ENCODE measurements around the gene SH3D21. TPM values are rescaled to one million over a fixed set of nuclear protein-coding genes. Genes with fewer than 3 reads are reported as not detected.
A peak's percentile ranks its signal among the peaks of the same experiment; 100 is the strongest.

Gene SH3D21
- total RNA-seq, 1 experiment from 2014 or later, result 18.3 TPM

DNA sequence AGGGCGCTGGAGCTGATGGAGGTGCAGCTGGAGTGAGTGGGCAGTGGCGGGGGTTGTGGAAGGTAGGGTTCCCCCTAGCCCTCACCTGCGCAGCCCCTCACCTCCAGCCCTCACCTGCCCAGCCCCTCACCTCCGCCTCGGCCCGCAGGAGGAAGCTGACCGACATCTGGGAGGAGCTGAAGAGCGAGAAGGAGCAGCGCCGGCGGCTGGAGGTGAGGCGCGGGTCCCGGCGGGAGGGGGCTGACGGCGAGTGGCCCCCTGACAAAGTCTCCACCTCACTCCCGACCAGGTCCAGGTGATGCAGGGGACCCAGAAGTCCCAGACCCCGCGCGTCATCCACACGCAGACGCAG, 14.6 kb downstream of the SH3D21 start:
- DNase-seq, result no peak
- no peak overlapping the region for H2BK20ac ChIP-seq (ENCODE audit: low read depth, low read length, poor library complexity, severe bottlenecking)
- H3K79me1 ChIP-seq (ENCODE audit: insufficient read depth, low read depth, low read length, poor library complexity, severe bottlenecking), result no peaks in the 10 kb centered on the region
- H2AK5ac ChIP-seq (ENCODE audit: insufficient read length, low read length), result no peak overlapping the region
- H3K18ac ChIP-seq (ENCODE audit: insufficient read length, low read depth, low read length), result peak overlapping the region; percentile 8
- H3K9me3 ChIP-seq (ENCODE audit: control insufficient read depth, low read depth, low read length), result no peaks in the 10 kb centered on the region
- H3K27me3 Mint-ChIP-seq (ENCODE audit: low read depth), result peaks cover 35% of the 10 kb centered on the region
- peak overlapping the region; percentile 72 to 86 for H3K4me3 Mint-ChIP-seq
- peak overlapping the region; percentile 33 to 72 (median 53); a peak in 4 of 7 replicates for H3K27ac Mint-ChIP-seq
- no peak overlapping the region for H2BK12ac ChIP-seq (ENCODE audit: insufficient read length, low read depth, low read length)
- H2BK5ac ChIP-seq (ENCODE audit: insufficient read length, low read length), result no peak overlapping the region
- WGBS (ENCODE audit: extremely low coverage, insufficient read length, low lambda C conversion rate), result no CpG with 5 or more reads among the region's 23 CpGs
- no peaks in the 10 kb centered on the region for H3K27me3 ChIP-seq (ENCODE audit: insufficient read depth, low read length)
- H3K14ac ChIP-seq (ENCODE audit: insufficient read depth, low read length), result peak overlapping the region; percentile 59
- peak overlapping the region; percentile 51 for H3K4me2 ChIP-seq (ENCODE audit: insufficient read depth, insufficient read length, low read length)
- H3K79me2 ChIP-seq (ENCODE audit: insufficient read depth, low read length), result no peaks in the 10 kb centered on the region
- H4K8ac ChIP-seq (replicated peaks; ENCODE audit: insufficient read length, low read depth, low read length), result no peak overlapping the region
- H3K9ac ChIP-seq (ENCODE audit: extremely low read depth, insufficient read length, low read length), result peak overlapping the region; percentile 40
- no peak overlapping the region for H4K5ac ChIP-seq (ENCODE audit: insufficient read length, low read depth, low read length)
- H2BK120ac ChIP-seq (ENCODE audit: low read depth, low read length, poor library complexity, severe bottlenecking), result no peak overlapping the region
- H3K4me1 Mint-ChIP-seq, result peaks cover 19 to 20% of the 10 kb centered on the region in 2 experiments
- H2AFZ ChIP-seq (ENCODE audit: low read length), result no peak overlapping the region
- H3T11ph ChIP-seq (ENCODE audit: low read length), result no peak overlapping the region
- peaks cover 2 to 10% (median 7%) of the 10 kb centered on the region in 3 experiments; a peak in 6 of 7 replicates for H3K36me3 Mint-ChIP-seq (ENCODE audit: insufficient read depth in 1 of 3, low read depth in 3 of 3)
- H3K23me2 ChIP-seq (ENCODE audit: insufficient read length, low read depth, low read length, poor library complexity, severe bottlenecking), result peaks cover 32% of the 10 kb centered on the region
- no peaks in the 10 kb centered on the region for H4K20me1 ChIP-seq (ENCODE audit: control insufficient read depth, insufficient read depth, insufficient read length)
- H3K4me1 ChIP-seq (ENCODE audit: insufficient read depth, low read length), result no peaks in the 10 kb centered on the region
- H3K23ac ChIP-seq (ENCODE audit: insufficient read length, low read depth, low read length), result no peak overlapping the region
- H2BK15ac ChIP-seq (ENCODE audit: low read depth, low read length), result no peak overlapping the region
- no peak overlapping the region for H3K27ac ChIP-seq (ENCODE audit: insufficient read length, low read depth, low read length)
- no peak overlapping the region for H3K4ac ChIP-seq (ENCODE audit: low read depth, low read length)
- no peak overlapping the region for H3K56ac ChIP-seq (ENCODE audit: insufficient read length, low read depth, low read length)
- H4K91ac ChIP-seq (ENCODE audit: insufficient read length, low read depth, low read length), result no peak overlapping the region
- TF ChIP-seq, protein P1, sequence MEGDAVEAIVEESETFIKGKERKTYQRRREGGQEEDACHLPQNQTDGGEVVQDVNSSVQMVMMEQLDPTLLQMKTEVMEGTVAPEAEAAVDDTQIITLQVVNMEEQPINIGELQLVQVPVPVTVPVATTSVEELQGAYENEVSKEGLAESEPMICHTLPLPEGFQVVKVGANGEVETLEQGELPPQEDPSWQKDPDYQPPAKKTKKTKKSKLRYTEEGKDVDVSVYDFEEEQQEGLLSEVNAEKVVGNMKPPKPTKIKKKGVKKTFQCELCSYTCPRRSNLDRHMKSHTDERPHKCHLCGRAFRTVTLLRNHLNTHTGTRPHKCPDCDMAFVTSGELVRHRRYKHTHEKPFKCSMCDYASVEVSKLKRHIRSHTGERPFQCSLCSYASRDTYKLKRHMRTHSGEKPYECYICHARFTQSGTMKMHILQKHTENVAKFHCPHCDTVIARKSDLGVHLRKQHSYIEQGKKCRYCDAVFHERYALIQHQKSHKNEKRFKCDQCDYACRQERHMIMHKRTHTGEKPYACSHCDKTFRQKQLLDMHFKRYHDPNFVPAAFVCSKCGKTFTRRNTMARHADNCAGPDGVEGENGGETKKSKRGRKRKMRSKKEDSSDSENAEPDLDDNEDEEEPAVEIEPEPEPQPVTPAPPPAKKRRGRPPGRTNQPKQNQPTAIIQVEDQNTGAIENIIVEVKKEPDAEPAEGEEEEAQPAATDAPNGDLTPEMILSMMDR (conservative IDR thresholded peaks at IDR 0.05), result no peak
- H3K9me3 Mint-ChIP-seq, result no peaks in the 10 kb centered on the region; a peak in 2 of 5 replicates

All from H9 (cell line).